ENCODE results near the gene CAMKK2. TPM values are rescaled to one million over a fixed set of nuclear protein-coding genes. Genes with fewer than 3 reads are reported as not detected.
"Not testable (repeated sequence)": the region's sequence is repeated elsewhere in the genome, so short reads cannot be mapped to it uniquely, and the experiment has no call there.

The CAMKK2 gene
- total and polyA plus RNA-seq, 4 donors = 10.5 to 26.0 (median 20.5) TPM

- TF ChIP-seq HNF4G (IDR thresholded peaks at IDR 0.05) (no peak), HNF4A (conservative IDR thresholded peaks at IDR 0.05) (peak; percentile 33 to 44)
- H3K36me3 ChIP-seq (ENCODE audit: control insufficient read depth in 4 of 4, insufficient read depth in 3 of 4, low read depth in 1 of 4, low read length in 3 of 4) = peaks cover 0 to 15% (median 5%) of the 10 kb centered on the region in 4 donors
- no peaks in the 10 kb centered on the region for H3K9me3 ChIP-seq (ENCODE audit: control insufficient read depth in 4 of 4, low read length in 3 of 4)
- H3K27ac ChIP-seq (ENCODE audit: low read depth in 1 of 2, low read length in 2 of 2) = peak overlapping the region; percentile 1 to 15
- H3K4me1 ChIP-seq (ENCODE audit: control insufficient read depth in 4 of 4, insufficient read depth in 4 of 4, low read length in 3 of 4) = peaks cover 3 to 26% (median 6%) of the 10 kb centered on the region in 4 donors
- 96% methylated on average over 24 of the region's 24 CpGs for WGBS
- no peak overlapping the region for H3K9ac ChIP-seq (ENCODE audit: low read depth in 1 of 2, low read length in 2 of 2)
- H3K4me3 ChIP-seq (ENCODE audit: low read depth in 1 of 3, low read length in 3 of 3) = no peak overlapping the region
- H3K27me3 ChIP-seq (ENCODE audit: control insufficient read depth in 4 of 4, insufficient read depth in 4 of 4, low read length in 3 of 4) = no peaks in the 10 kb centered on the region
- no peak for DNase-seq (ENCODE audit: low spot score)
Observed at GRCh38 chr12:121228919-121229665, 67.4 kb downstream of the CAMKK2 start.

DNA sequence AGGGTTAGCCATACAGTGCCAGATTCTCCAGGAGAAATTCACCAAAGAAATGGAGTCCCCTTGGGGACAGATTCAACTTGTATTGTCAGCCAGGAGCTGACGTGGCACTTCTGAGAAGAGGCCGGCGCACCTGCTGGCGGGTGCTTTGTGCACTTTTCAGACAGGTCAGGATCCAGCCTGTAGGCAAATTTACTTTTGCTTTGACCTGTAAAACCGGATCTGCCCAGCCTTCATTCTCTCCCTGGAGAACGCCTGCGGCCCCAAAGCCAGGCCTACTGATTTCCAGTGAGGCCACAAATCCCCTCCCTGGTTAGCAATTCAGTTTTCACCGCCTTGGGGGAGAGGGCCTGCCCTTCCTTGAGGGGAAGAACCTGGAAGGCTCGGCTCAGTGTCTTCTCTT lies 69.2 kb downstream of the CAMKK2 start:
- Histone ChIP-seq H3K27me3 (ENCODE audit: control insufficient read depth in 4 of 4, insufficient read depth in 4 of 4, low read length in 3 of 4) (no peaks in the 10 kb centered on the region), H3K4me1 (ENCODE audit: control insufficient read depth in 4 of 4, insufficient read depth in 4 of 4, low read length in 3 of 4) (peaks cover 3 to 26% (median 6%) of the 10 kb centered on the region in 4 donors), H3K36me3 (ENCODE audit: control insufficient read depth in 4 of 4, insufficient read depth in 3 of 4, low read depth in 1 of 4, low read length in 3 of 4) (peaks cover 0 to 4% (median 1%) of the 10 kb centered on the region in 4 donors), H3K27ac (ENCODE audit: low read depth in 1 of 2, low read length in 2 of 2) (peak overlapping the region; percentile 65 to 82), H3K4me3 (ENCODE audit: low read depth in 1 of 3, low read length in 3 of 3) (no peak overlapping the region), H3K9ac (ENCODE audit: low read depth in 1 of 2, low read length in 2 of 2) (no peak overlapping the region), H3K9me3 (ENCODE audit: control insufficient read depth in 4 of 4, low read length in 3 of 4) (no peaks in the 10 kb centered on the region)
- peak; percentile 55 for DNase-seq (ENCODE audit: low spot score)
- WGBS = 31% methylated on average over 9 of the region's 9 CpGs
- TF ChIP-seq JUND (IDR thresholded peaks at IDR 0.05) = peak in 1 of 2 donors; percentile 79
- peak; percentile 37 to 49 for TF ChIP-seq RAD21 (IDR thresholded peaks at IDR 0.05)
- TF ChIP-seq MAX (IDR thresholded peaks at IDR 0.05) = peak; percentile 66
- TF ChIP-seq GABPA (IDR thresholded peaks at IDR 0.05 in 1 of 2, conservative IDR thresholded peaks at IDR 0.05 in 1 of 2) = peak in 1 of 2 donors; percentile 41
- TF ChIP-seq YY1 (IDR thresholded peaks at IDR 0.05) = peak; percentile 88
- no peak for TF ChIP-seq HNF4G (IDR thresholded peaks at IDR 0.05)
- peak; percentile 62 for TF ChIP-seq SP1 (IDR thresholded peaks at IDR 0.05)
- TF ChIP-seq, protein P1, sequence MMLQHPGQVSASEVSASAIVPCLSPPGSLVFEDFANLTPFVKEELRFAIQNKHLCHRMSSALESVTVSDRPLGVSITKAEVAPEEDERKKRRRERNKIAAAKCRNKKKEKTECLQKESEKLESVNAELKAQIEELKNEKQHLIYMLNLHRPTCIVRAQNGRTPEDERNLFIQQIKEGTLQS (IDR thresholded peaks at IDR 0.05) = no peak
- no peak for TF ChIP-seq TAF1 (conservative IDR thresholded peaks at IDR 0.05)
- peak; percentile 56 to 84 for TF ChIP-seq HNF4A (conservative IDR thresholded peaks at IDR 0.05)
- TF ChIP-seq, protein P2, sequence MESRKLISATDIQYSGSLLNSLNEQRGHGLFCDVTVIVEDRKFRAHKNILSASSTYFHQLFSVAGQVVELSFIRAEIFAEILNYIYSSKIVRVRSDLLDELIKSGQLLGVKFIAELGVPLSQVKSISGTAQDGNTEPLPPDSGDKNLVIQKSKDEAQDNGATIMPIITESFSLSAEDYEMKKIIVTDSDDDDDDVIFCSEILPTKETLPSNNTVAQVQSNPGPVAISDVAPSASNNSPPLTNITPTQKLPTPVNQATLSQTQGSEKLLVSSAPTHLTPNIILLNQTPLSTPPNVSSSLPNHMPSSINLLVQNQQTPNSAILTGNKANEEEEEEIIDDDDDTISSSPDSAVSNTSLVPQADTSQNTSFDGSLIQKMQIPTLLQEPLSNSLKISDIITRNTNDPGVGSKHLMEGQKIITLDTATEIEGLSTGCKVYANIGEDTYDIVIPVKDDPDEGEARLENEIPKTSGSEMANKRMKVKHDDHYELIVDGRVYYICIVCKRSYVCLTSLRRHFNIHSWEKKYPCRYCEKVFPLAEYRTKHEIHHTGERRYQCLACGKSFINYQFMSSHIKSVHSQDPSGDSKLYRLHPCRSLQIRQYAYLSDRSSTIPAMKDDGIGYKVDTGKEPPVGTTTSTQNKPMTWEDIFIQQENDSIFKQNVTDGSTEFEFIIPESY (IDR thresholded peaks at IDR 0.05) = peak; percentile 75
- peak; percentile 13 for TF ChIP-seq CTCF (IDR thresholded peaks at IDR 0.05; ENCODE audit: low read depth, low read length, missing input control)
- TF ChIP-seq RXRA (IDR thresholded peaks at IDR 0.05) = peak; percentile 68 to 91
- no peak for TF ChIP-seq FOXA2 (IDR thresholded peaks at IDR 0.05)
- peak; percentile 16 for TF ChIP-seq FOXA1 (IDR thresholded peaks at IDR 0.05)
- no peak for TF ChIP-seq EGR1 (IDR thresholded peaks at IDR 0.05; ENCODE audit: low read depth in 2 of 2)
- TF ChIP-seq NR2F2 (IDR thresholded peaks at IDR 0.05) = peak; percentile 48
- TF ChIP-seq, protein P3, sequence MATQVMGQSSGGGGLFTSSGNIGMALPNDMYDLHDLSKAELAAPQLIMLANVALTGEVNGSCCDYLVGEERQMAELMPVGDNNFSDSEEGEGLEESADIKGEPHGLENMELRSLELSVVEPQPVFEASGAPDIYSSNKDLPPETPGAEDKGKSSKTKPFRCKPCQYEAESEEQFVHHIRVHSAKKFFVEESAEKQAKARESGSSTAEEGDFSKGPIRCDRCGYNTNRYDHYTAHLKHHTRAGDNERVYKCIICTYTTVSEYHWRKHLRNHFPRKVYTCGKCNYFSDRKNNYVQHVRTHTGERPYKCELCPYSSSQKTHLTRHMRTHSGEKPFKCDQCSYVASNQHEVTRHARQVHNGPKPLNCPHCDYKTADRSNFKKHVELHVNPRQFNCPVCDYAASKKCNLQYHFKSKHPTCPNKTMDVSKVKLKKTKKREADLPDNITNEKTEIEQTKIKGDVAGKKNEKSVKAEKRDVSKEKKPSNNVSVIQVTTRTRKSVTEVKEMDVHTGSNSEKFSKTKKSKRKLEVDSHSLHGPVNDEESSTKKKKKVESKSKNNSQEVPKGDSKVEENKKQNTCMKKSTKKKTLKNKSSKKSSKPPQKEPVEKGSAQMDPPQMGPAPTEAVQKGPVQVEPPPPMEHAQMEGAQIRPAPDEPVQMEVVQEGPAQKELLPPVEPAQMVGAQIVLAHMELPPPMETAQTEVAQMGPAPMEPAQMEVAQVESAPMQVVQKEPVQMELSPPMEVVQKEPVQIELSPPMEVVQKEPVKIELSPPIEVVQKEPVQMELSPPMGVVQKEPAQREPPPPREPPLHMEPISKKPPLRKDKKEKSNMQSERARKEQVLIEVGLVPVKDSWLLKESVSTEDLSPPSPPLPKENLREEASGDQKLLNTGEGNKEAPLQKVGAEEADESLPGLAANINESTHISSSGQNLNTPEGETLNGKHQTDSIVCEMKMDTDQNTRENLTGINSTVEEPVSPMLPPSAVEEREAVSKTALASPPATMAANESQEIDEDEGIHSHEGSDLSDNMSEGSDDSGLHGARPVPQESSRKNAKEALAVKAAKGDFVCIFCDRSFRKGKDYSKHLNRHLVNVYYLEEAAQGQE (IDR thresholded peaks at IDR 0.05) = peak; percentile 77

- not testable (repeated sequence) for H3K27me3 ChIP-seq (ENCODE audit: control insufficient read depth in 4 of 4, insufficient read depth in 4 of 4, low read length in 3 of 4); H3K9me3 ChIP-seq (ENCODE audit: control insufficient read depth in 4 of 4, low read length in 3 of 4); H3K36me3 ChIP-seq (ENCODE audit: control insufficient read depth in 4 of 4, insufficient read depth in 3 of 4, low read depth in 1 of 4, low read length in 3 of 4); DNase-seq (ENCODE audit: low spot score); H3K4me3 ChIP-seq (ENCODE audit: low read depth in 1 of 3, low read length in 3 of 3); H3K9ac ChIP-seq (ENCODE audit: low read depth in 1 of 2, low read length in 2 of 2)
- peaks cover 3 to 26% (median 6%) of the 10 kb centered on the region in 4 donors for H3K4me1 ChIP-seq (ENCODE audit: control insufficient read depth in 4 of 4, insufficient read depth in 4 of 4, low read length in 3 of 4)
- peak overlapping the region; percentile 65 to 82 for H3K27ac ChIP-seq (ENCODE audit: low read depth in 1 of 2, low read length in 2 of 2)
- WGBS = 89% methylated on average over 8 of the region's 8 CpGs
Observed at GRCh38 chr12:121226871-121227270, 69.6 kb downstream of the CAMKK2 start.

Measured in liver (tissue), 9 donors.